GM12878 (cell line): Measurements from ENCODE around the gene WDR86. TPM values are rescaled to one million over a fixed set of nuclear protein-coding genes. Genes with fewer than 3 reads are reported as not detected.

Experiments
- ATAC-seq: fragments of 200-7000 bp; cut with Tn5 transposase; 3 replicates; pipeline ENCODE4 v1.9.1; 2020; ENCODE audit warnings: mild to moderate bottlenecking, moderate library complexity
- BruUV-seq: library from RNA; stranded (reverse); fragments of 400-500 nt; replicated peaks from 2 replicates; lab custom pipeline; 2021; lab: Mats Ljungman, UMichigan
- CTCF ChIA-PET: fragments of 300-600 bp; sonication (Branson Sonifier 250); formaldehyde crosslinking; extraction: SDS; loops from one replicate; lab custom pipeline; 2021; ENCODE audit warnings: inconsistent platforms; lab: Yijun Ruan, JAX
- POLR2A ChIA-PET: fragments of 350-600 bp; formaldehyde crosslinking; extraction: SDS; loops from one replicate; lab custom pipeline; 2021; ENCODE audit warnings: inconsistent platforms; lab: Charles Lee
- RAD21 ChIA-PET: fragments of 300-600 bp; sonication (Branson Sonifier 250); formaldehyde crosslinking; loops from one replicate; lab custom pipeline; 2023; ENCODE audit warnings: antibody characterized with exemption; ENCODE audit not compliant: unreplicated experiment; lab: Charles Lee
- SMC1A ChIA-PET: fragments of 300-600 bp; sonication (Branson Sonifier 250); formaldehyde crosslinking; loops from one replicate; lab custom pipeline; 2023; ENCODE audit not compliant: unreplicated experiment, uncharacterized antibody; lab: Charles Lee
- DNase-seq: peaks from one replicate; pipeline ENCODE4 v3.0.0-alpha.2; 2011; ENCODE audit warnings: low read depth, low spot score
- FAIRE-seq: peaks from 3 replicates; lab custom pipeline; 2011; peaks lifted over from hg19 to GRCh38; lab: Jason Lieb, UNC
- H2AFZ ChIP-seq: 2 replicates; pipeline ENCODE4 v1.6.0; 2011; ENCODE audit warnings: low read depth, low read length, control low read depth; ENCODE audit not compliant: control insufficient read depth
- H3K27ac ChIP-seq: 2 replicates; pipeline ENCODE4 v1.5.1; 2011; ENCODE audit warnings: control low read depth; ENCODE audit not compliant: control insufficient read depth, insufficient read depth
- H3K27me3 ChIP-seq, 2 experiments: replicated peaks in 1 of 2; 2 replicates each; pipeline versions ENCODE4 v1.6.0 to v1.6.1; 2011; ENCODE audit warnings: low read length in 1 of 2; ENCODE audit not compliant: control insufficient read depth in 2 of 2, insufficient read depth in 2 of 2
- H3K36me3 ChIP-seq, 2 experiments: 2 replicates each; pipeline ENCODE4 v1.5.1; 2011; ENCODE audit warnings: low read length in 1 of 2; ENCODE audit not compliant: control insufficient read depth in 2 of 2, insufficient read depth in 2 of 2
- H3K4me1 ChIP-seq: 2 replicates; pipeline ENCODE4 v1.6.1; 2011; ENCODE audit warnings: mild to moderate bottlenecking, low read length, moderate library complexity, mixed read lengths; ENCODE audit not compliant: control insufficient read depth, insufficient read depth
- H3K4me2 ChIP-seq: 2 replicates; pipeline ENCODE4 v1.6.0; 2011; ENCODE audit warnings: control low read depth; ENCODE audit not compliant: control insufficient read depth, insufficient read depth
- H3K4me3 ChIP-seq: fragments of 200-600 bp; sonication (generic); 2 replicates; pipeline ENCODE4 v1.5.1; 2016
- H3K79me2 ChIP-seq: 2 replicates; pipeline ENCODE4 v1.6.0; 2011; ENCODE audit warnings: low read length; ENCODE audit not compliant: control insufficient read depth, insufficient read depth
- H3K9ac ChIP-seq: 2 replicates; pipeline ENCODE4 v1.8.0; 2011; ENCODE audit warnings: low read length, control low read depth, mixed read lengths; ENCODE audit not compliant: control insufficient read depth, insufficient read depth
- H3K9me3 ChIP-seq: replicated peaks from 3 replicates; pipeline ENCODE4 v1.5.1; 2011; ENCODE audit warnings: mild to moderate bottlenecking, low read length; ENCODE audit not compliant: control insufficient read depth, insufficient read depth
- H4K20me1 ChIP-seq: 2 replicates; pipeline ENCODE4 v1.6.0; 2011; ENCODE audit not compliant: control insufficient read depth, insufficient read depth
- CREM ChIP-seq: IDR thresholded peaks from 2 replicates; pipeline ENCODE4 v1.6.1; 2014; ENCODE audit warnings: antibody characterized with exemption, low read depth
- EGR1 ChIP-seq, 2 experiments: IDR thresholded peaks; 1 replicate in 1 of 2; 2 replicates in 1 of 2; pipeline ENCODE4 v1.6.1; 2011 to 2012; ENCODE audit warnings: low read depth in 2 of 2, low read length in 2 of 2, borderline replicate concordance in 1 of 2, mild to moderate bottlenecking in 1 of 2, moderate library complexity in 1 of 2
- EP300 ChIP-seq, 2 experiments: fragments of 150-350 bp in 1 of 2; IDR thresholded peaks; 2 replicates each; pipeline ENCODE4 v1.6.1; 2011 to 2012; ENCODE audit warnings: low read depth in 2 of 2, low read length in 2 of 2, borderline replicate concordance in 1 of 2, improper control_type of control experiment in 1 of 2, inconsistent platforms in 1 of 2; ENCODE audit not compliant: control insufficient read depth in 1 of 2
- ESRRA ChIP-seq: IDR thresholded peaks from 2 replicates; pipeline ENCODE4 v1.6.1; 2012; ENCODE audit warnings: mild to moderate bottlenecking, low read length, improper control_type of control experiment
- GABPA ChIP-seq: IDR thresholded peaks from 2 replicates; pipeline ENCODE4 v1.6.1; 2014; ENCODE audit warnings: antibody characterized with exemption, low read depth, mild to moderate bottlenecking, inconsistent platforms
- JUND ChIP-seq: IDR thresholded peaks from 2 replicates; pipeline ENCODE4 v1.6.1; 2012; ENCODE audit warnings: low read depth, mild to moderate bottlenecking, low read length, improper control_type of control experiment, moderate library complexity
- MYB ChIP-seq: fragments of 150-350 bp; IDR thresholded peaks from 2 replicates; pipeline ENCODE4 v1.6.1; 2014; ENCODE audit warnings: mild to moderate bottlenecking, low read depth, low read length, borderline replicate concordance
- MYC ChIP-seq: IDR thresholded peaks from 2 replicates; pipeline ENCODE4 v1.6.1; 2011; ENCODE audit warnings: mild to moderate bottlenecking, low read length, moderate library complexity, inconsistent platforms; ENCODE audit not compliant: insufficient read depth, insufficient replicate concordance, insufficient read length, severe bottlenecking
- RB1 ChIP-seq: fragments of 450-650 bp; formaldehyde crosslinking; IDR thresholded peaks from 2 replicates; pipeline ENCODE4 v1.6.1; 2017; ENCODE audit warnings: mild to moderate bottlenecking, borderline replicate concordance
- SMC3 ChIP-seq: IDR thresholded peaks from 2 replicates; pipeline ENCODE4 v1.6.1; 2011; ENCODE audit warnings: low read length, improper control_type of control experiment, borderline replicate concordance
- SP1 ChIP-seq: IDR thresholded peaks from one replicate; pipeline ENCODE4 v1.6.1; 2011; ENCODE audit warnings: low read depth, low read length
- STAT3 ChIP-seq: IDR thresholded peaks from 2 replicates; pipeline ENCODE4 v1.6.1; 2011; ENCODE audit warnings: low read depth, low read length, improper control_type of control experiment
- WGBS: methylation state at CpG from one replicate; pipeline ENCODE4 v1.1.6; 2016; ENCODE audit warnings: low lambda C conversion rate; ENCODE audit not compliant: insufficient replicate concordance, insufficient coverage; ENCODE audit errors: missing lambda C conversion rate; 5-methylcytosine and 5-hydroxymethylcytosine counted together
- in situ Hi-C: fragments of 300-500 bp; cut with MboI; formaldehyde crosslinking; loops from 9 replicates; pipeline ENCODE4 v1.14.3; 2018; ENCODE audit warnings: mixed read lengths
- intact Hi-C: fragments of 100-400 bp; cut with micrococcal nuclease; formaldehyde crosslinking; loops from one replicate; pipeline ENCODE4 v1.14.2; 2022; ENCODE audit not compliant: unreplicated experiment
- microRNA-seq: library from miRNA; unstranded; fragments of <30 nt; microRNA quantifications from one replicate; pipeline ENCODE4, GENCODE V29; 2018
- polyA plus RNA-seq, 11 experiments: library from polyadenylated mRNA; depleted of rRNA in 4 of 11; unstranded in 6 of 11; stranded (reverse) in 5 of 11; fragments of >200 nt; fragmentation: Nextera tagmentation in 4 of 11; fragmentation: Illumina TruSeq in 1 of 11; extraction: Ambion mirVana in 4 of 11; extraction: Trizol in 1 of 11; gene quantifications; 1 replicate in 1 of 11; 2 replicates in 10 of 11; pipeline versions ENCODE4 v1.2.1 to v1.2.3, GENCODE V29; 2011 to 2016; ENCODE audit warnings: inconsistent platforms in 2 of 11, missing spikeins in 2 of 11, low read depth in 1 of 11
- small RNA-seq: library from RNA; depleted of rRNA; stranded (forward); fragments of <200 nt; gene quantifications from one replicate; pipeline ENCODE3, GENCODE V24; 2014
- total RNA-seq, 4 experiments: library from RNA; depleted of rRNA in 3 of 4; stranded (reverse); fragments of >200 nt in 3 of 4; fragmentation: Illumina TruSeq in 1 of 4; extraction: Trizol in 1 of 4; gene quantifications; 2 replicates each; pipeline versions ENCODE4 v1.2.1 to v1.2.3, GENCODE V29; 2013 to 2021
- TF ChIP-seq, protein P1 (sequence below): fragments of 450-650 bp; IDR thresholded peaks from 2 replicates; pipeline ENCODE4 v1.6.1; 2016; ENCODE audit warnings: mild to moderate bottlenecking
- TF ChIP-seq, protein P2 (sequence below): fragments of 150-350 bp; IDR thresholded peaks from 2 replicates; pipeline ENCODE4 v1.6.1; 2014; ENCODE audit warnings: mild to moderate bottlenecking, low read depth, low read length

WDR86 gene
- total and polyA plus RNA-seq, 10 of the 15 experiments (the other 5 are each of a cell fraction or from before 2014, with no cell fraction given) = 0.05 to 0.19 (median 0.15) TPM; not detected in 7

DNA sequence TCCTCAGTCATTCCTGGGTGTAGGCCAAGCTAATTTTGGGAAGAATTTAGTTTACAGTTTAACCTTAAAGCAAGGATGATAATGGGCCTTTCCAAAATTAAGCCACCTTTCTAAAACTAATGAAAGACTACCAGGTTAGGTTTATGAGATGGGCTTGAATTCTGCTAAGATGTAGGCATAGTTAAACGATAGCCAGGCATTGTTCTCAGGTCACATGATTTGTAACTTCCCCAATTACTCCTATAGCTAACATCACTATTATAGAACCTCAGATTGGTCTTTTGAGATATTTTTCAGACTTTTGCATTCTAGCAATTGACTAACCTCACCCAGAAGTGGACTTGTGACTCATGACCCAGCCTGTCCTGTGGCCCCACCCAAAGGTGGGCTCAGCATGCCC lies 75.2 kb downstream of the WDR86 start:
- intact Hi-C loops = no loop called here
- no peak for DNase-seq
- POLR2A ChIA-PET = no interaction called here
- no peak for FAIRE-seq
- RAD21 ChIA-PET = no interaction called here
- no peak for ATAC-seq
- Histone ChIP-seq H3K9me3 (peaks cover 5% of the 10 kb centered on the region; the same call in 1 of the 3 replicates), H3K9ac (no peak overlapping the region), H3K4me2 (no peak overlapping the region), H4K20me1 (no peaks in the 10 kb centered on the region), H3K27ac (no peak overlapping the region), H3K79me2 (no peaks in the 10 kb centered on the region), H3K4me1 (peaks cover 7% of the 10 kb centered on the region), H3K4me3 (no peak overlapping the region), H3K36me3 (no peaks in the 10 kb centered on the region)
- SMC1A ChIA-PET = interaction anchor here (1.0 to 2.6 kb wide), 6 partner anchors 8 to 19 kb away, joined by 3 to 15 read pairs (median 4); no protein-coding TSS in a partner anchor
- 35% methylated on average over 1 of the region's 1 CpG for WGBS
- in situ Hi-C loops = no loop called here
- TF ChIP-seq ESRRA (no peak), RB1 (no peak), STAT3 (no peak), SP1 (no peak), SMC3 (no peak), GABPA (no peak), MYC (no peak), CREM (no peak), EGR1 (IDR thresholded peaks at IDR 0.05; ENCODE audit: borderline replicate concordance in 1 of 2, low read depth in 2 of 2, low read length in 2 of 2) (no peak), MYB (no peak), EP300 (IDR thresholded peaks at IDR 0.05; ENCODE audit: borderline replicate concordance in 1 of 2, control insufficient read depth in 1 of 2, low read depth in 2 of 2, low read length in 2 of 2) (no peak), JUND (no peak)
- TF ChIP-seq, protein P1, sequence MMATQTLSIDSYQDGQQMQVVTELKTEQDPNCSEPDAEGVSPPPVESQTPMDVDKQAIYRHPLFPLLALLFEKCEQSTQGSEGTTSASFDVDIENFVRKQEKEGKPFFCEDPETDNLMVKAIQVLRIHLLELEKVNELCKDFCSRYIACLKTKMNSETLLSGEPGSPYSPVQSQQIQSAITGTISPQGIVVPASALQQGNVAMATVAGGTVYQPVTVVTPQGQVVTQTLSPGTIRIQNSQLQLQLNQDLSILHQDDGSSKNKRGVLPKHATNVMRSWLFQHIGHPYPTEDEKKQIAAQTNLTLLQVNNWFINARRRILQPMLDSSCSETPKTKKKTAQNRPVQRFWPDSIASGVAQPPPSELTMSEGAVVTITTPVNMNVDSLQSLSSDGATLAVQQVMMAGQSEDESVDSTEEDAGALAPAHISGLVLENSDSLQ = no peak
- TF ChIP-seq, protein P2, sequence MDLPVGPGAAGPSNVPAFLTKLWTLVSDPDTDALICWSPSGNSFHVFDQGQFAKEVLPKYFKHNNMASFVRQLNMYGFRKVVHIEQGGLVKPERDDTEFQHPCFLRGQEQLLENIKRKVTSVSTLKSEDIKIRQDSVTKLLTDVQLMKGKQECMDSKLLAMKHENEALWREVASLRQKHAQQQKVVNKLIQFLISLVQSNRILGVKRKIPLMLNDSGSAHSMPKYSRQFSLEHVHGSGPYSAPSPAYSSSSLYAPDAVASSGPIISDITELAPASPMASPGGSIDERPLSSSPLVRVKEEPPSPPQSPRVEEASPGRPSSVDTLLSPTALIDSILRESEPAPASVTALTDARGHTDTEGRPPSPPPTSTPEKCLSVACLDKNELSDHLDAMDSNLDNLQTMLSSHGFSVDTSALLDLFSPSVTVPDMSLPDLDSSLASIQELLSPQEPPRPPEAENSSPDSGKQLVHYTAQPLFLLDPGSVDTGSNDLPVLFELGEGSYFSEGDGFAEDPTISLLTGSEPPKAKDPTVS = no peak
- TF ChIP-seq, all 136 proteins: peak for 0
- BruUV-seq = no TSS peak
- H2AFZ ChIP-seq = no peak overlapping the region
- CTCF ChIA-PET = interaction anchor here (1.0 to 4.8 kb wide), 4 partner anchors 9 to 34 kb away, joined by 3 to 32 read pairs (median 8); no protein-coding TSS in a partner anchor
- no peaks in the 10 kb centered on the region for H3K27me3 ChIP-seq

Small RNA genes within 50 kb of the gene (microRNA-seq; reads per million reads assigned to microRNA genes)
- gene MIR3907 = not detected

Small RNA genes within 50 kb of the gene (small RNA-seq; reads per million reads assigned to genes)
- not detected for gene MIR3907

Other genes starting within 250 kb of the WDR86 start
Only the 7 nearest of the 9 such genes appear.
- not detected in 2 replicates for gene H2BK1, start 199.6 kb downstream of the WDR86 start, total RNA-seq (2014; rRNA removed)
- not detected in 2 replicates for gene H2BK1, start 199.6 kb downstream of the WDR86 start, total RNA-seq (2014; rRNA removed; fragmentation: Illumina TruSeq; extraction: Trizol)
- 0.54 TPM in 1 of 2 replicates, not detected in the other for gene H2BK1, start 199.6 kb downstream of the WDR86 start, total RNA-seq (2021)
- not detected in 2 replicates for gene H2BK1, start 199.6 kb downstream of the WDR86 start, polyA plus RNA-seq (2011; rRNA removed)
- gene H2BK1, start 199.6 kb downstream of the WDR86 start, polyA plus RNA-seq (2014; fragmentation: Illumina TruSeq; extraction: Trizol) = not detected in 2 replicates
- not detected for gene H2BK1, start 199.6 kb downstream of the WDR86 start, polyA plus RNA-seq (2014; fragmentation: Nextera tagmentation; extraction: Ambion mirVana)
- gene H2BK1, start 199.6 kb downstream of the WDR86 start, polyA plus RNA-seq (2014; rRNA removed) = not detected in 2 replicates
- gene H2BK1, start 199.6 kb downstream of the WDR86 start, polyA plus RNA-seq (2016; fragmentation: Nextera tagmentation; extraction: Ambion mirVana) = not detected
- gene ABCF2, start 182.8 kb downstream of the WDR86 start, total RNA-seq (2014; rRNA removed) = 59.4 and 59.8 TPM in 2 replicates
- gene ABCF2, start 182.8 kb downstream of the WDR86 start, total RNA-seq (2014; rRNA removed; fragmentation: Illumina TruSeq; extraction: Trizol) = 55.4 and 56.2 TPM in 2 replicates
- 52.8 and 58.1 TPM in 2 replicates for gene ABCF2, start 182.8 kb downstream of the WDR86 start, total RNA-seq (2021)
- 15.2 and 29.3 TPM in 2 replicates for gene ABCF2, start 182.8 kb downstream of the WDR86 start, polyA plus RNA-seq (2011; rRNA removed)
- gene ABCF2, start 182.8 kb downstream of the WDR86 start, polyA plus RNA-seq (2014; fragmentation: Illumina TruSeq; extraction: Trizol) = 62.1 and 76.3 TPM in 2 replicates
- 10 to 100 TPM; 39.6 to 50.9 TPM for gene ABCF2, start 182.8 kb downstream of the WDR86 start, polyA plus RNA-seq (2014; fragmentation: Nextera tagmentation; extraction: Ambion mirVana)
- gene ABCF2, start 182.8 kb downstream of the WDR86 start, polyA plus RNA-seq (2014; rRNA removed) = 49.5 and 54.5 TPM in 2 replicates
- gene ABCF2, start 182.8 kb downstream of the WDR86 start, polyA plus RNA-seq (2016; fragmentation: Nextera tagmentation; extraction: Ambion mirVana) = 10 to 100 TPM; 63.9 to 65.8 TPM
- gene CHPF2, start 177.6 kb downstream of the WDR86 start, total RNA-seq (2014; rRNA removed) = 23.4 and 25.8 TPM in 2 replicates
- gene CHPF2, start 177.6 kb downstream of the WDR86 start, total RNA-seq (2014; rRNA removed; fragmentation: Illumina TruSeq; extraction: Trizol) = 10.1 and 11.6 TPM in 2 replicates
- 31.3 and 33.1 TPM in 2 replicates for gene CHPF2, start 177.6 kb downstream of the WDR86 start, total RNA-seq (2021)
- gene CHPF2, start 177.6 kb downstream of the WDR86 start, polyA plus RNA-seq (2011; rRNA removed) = 6.7 and 9.2 TPM in 2 replicates
- gene CHPF2, start 177.6 kb downstream of the WDR86 start, polyA plus RNA-seq (2014; fragmentation: Illumina TruSeq; extraction: Trizol) = 3.2 and 9.2 TPM in 2 replicates
- gene CHPF2, start 177.6 kb downstream of the WDR86 start, polyA plus RNA-seq (2014; fragmentation: Nextera tagmentation; extraction: Ambion mirVana) = under 1 TPM; 0.23 to 0.82 TPM
- 24.1 and 28.2 TPM in 2 replicates for gene CHPF2, start 177.6 kb downstream of the WDR86 start, polyA plus RNA-seq (2014; rRNA removed)
- 10 to 100 TPM; 11.4 to 13.4 TPM for gene CHPF2, start 177.6 kb downstream of the WDR86 start, polyA plus RNA-seq (2016; fragmentation: Nextera tagmentation; extraction: Ambion mirVana)
- 0.11 TPM in 1 of 2 replicates, not detected in the other for gene SMARCD3, start 161.3 kb downstream of the WDR86 start, total RNA-seq (2014; rRNA removed)
- gene SMARCD3, start 161.3 kb downstream of the WDR86 start, total RNA-seq (2014; rRNA removed; fragmentation: Illumina TruSeq; extraction: Trizol) = 0.13 and 0.14 TPM in 2 replicates
- gene SMARCD3, start 161.3 kb downstream of the WDR86 start, total RNA-seq (2021) = 0.51 and 1.4 TPM in 2 replicates
- gene SMARCD3, start 161.3 kb downstream of the WDR86 start, polyA plus RNA-seq (2011; rRNA removed) = 0.17 and 0.18 TPM in 2 replicates
- 0.12 and 0.86 TPM in 2 replicates for gene SMARCD3, start 161.3 kb downstream of the WDR86 start, polyA plus RNA-seq (2014; fragmentation: Illumina TruSeq; extraction: Trizol)
- under 1 TPM; 0.11 TPM for gene SMARCD3, start 161.3 kb downstream of the WDR86 start, polyA plus RNA-seq (2014; fragmentation: Nextera tagmentation; extraction: Ambion mirVana)
- 0.34 and 0.63 TPM in 2 replicates for gene SMARCD3, start 161.3 kb downstream of the WDR86 start, polyA plus RNA-seq (2014; rRNA removed)
- gene SMARCD3, start 161.3 kb downstream of the WDR86 start, polyA plus RNA-seq (2016; fragmentation: Nextera tagmentation; extraction: Ambion mirVana) = under 1 TPM; 0.39 to 0.81 TPM
- 42.3 and 49.5 TPM in 2 replicates for gene NUB1, start 68.2 kb downstream of the WDR86 start, total RNA-seq (2014; rRNA removed)
- 64.0 and 65.6 TPM in 2 replicates for gene NUB1, start 68.2 kb downstream of the WDR86 start, total RNA-seq (2014; rRNA removed; fragmentation: Illumina TruSeq; extraction: Trizol)
- 37.1 and 37.5 TPM in 2 replicates for gene NUB1, start 68.2 kb downstream of the WDR86 start, total RNA-seq (2021)
- 58.0 and 106 TPM in 2 replicates for gene NUB1, start 68.2 kb downstream of the WDR86 start, polyA plus RNA-seq (2011; rRNA removed)
- 102 and 177 TPM in 2 replicates for gene NUB1, start 68.2 kb downstream of the WDR86 start, polyA plus RNA-seq (2014; fragmentation: Illumina TruSeq; extraction: Trizol)
- gene NUB1, start 68.2 kb downstream of the WDR86 start, polyA plus RNA-seq (2014; fragmentation: Nextera tagmentation; extraction: Ambion mirVana) = 10 to 100 TPM; 24.1 to 28.8 TPM
- 37.4 and 49.1 TPM in 2 replicates for gene NUB1, start 68.2 kb downstream of the WDR86 start, polyA plus RNA-seq (2014; rRNA removed)
- gene NUB1, start 68.2 kb downstream of the WDR86 start, polyA plus RNA-seq (2016; fragmentation: Nextera tagmentation; extraction: Ambion mirVana) = 10 to 100 TPM; 48.9 to 54.4 TPM
- gene CRYGN, start 30.1 kb upstream of the WDR86 start, total RNA-seq (2014; rRNA removed) = not detected in 2 replicates
- not detected in 2 replicates for gene CRYGN, start 30.1 kb upstream of the WDR86 start, total RNA-seq (2014; rRNA removed; fragmentation: Illumina TruSeq; extraction: Trizol)
- not detected in 2 replicates for gene CRYGN, start 30.1 kb upstream of the WDR86 start, total RNA-seq (2021)
- gene CRYGN, start 30.1 kb upstream of the WDR86 start, polyA plus RNA-seq (2011; rRNA removed) = not detected in 2 replicates
- gene CRYGN, start 30.1 kb upstream of the WDR86 start, polyA plus RNA-seq (2014; fragmentation: Illumina TruSeq; extraction: Trizol) = not detected in 2 replicates
- not detected for gene CRYGN, start 30.1 kb upstream of the WDR86 start, polyA plus RNA-seq (2014; fragmentation: Nextera tagmentation; extraction: Ambion mirVana)
- gene CRYGN, start 30.1 kb upstream of the WDR86 start, polyA plus RNA-seq (2014; rRNA removed) = not detected in 2 replicates
- gene CRYGN, start 30.1 kb upstream of the WDR86 start, polyA plus RNA-seq (2016; fragmentation: Nextera tagmentation; extraction: Ambion mirVana) = not detected
- gene RHEB, start 109.9 kb upstream of the WDR86 start, total RNA-seq (2014; rRNA removed) = 20.3 and 28.7 TPM in 2 replicates
- gene RHEB, start 109.9 kb upstream of the WDR86 start, total RNA-seq (2014; rRNA removed; fragmentation: Illumina TruSeq; extraction: Trizol) = 36.1 and 37.3 TPM in 2 replicates
- 33.4 and 38.7 TPM in 2 replicates for gene RHEB, start 109.9 kb upstream of the WDR86 start, total RNA-seq (2021)
- gene RHEB, start 109.9 kb upstream of the WDR86 start, polyA plus RNA-seq (2011; rRNA removed) = 67.8 and 115 TPM in 2 replicates
- gene RHEB, start 109.9 kb upstream of the WDR86 start, polyA plus RNA-seq (2014; fragmentation: Illumina TruSeq; extraction: Trizol) = 35.9 and 55.9 TPM in 2 replicates
- gene RHEB, start 109.9 kb upstream of the WDR86 start, polyA plus RNA-seq (2014; fragmentation: Nextera tagmentation; extraction: Ambion mirVana) = 1 to 10 TPM; 6.2 to 10.0 TPM
- 28.3 and 38.7 TPM in 2 replicates for gene RHEB, start 109.9 kb upstream of the WDR86 start, polyA plus RNA-seq (2014; rRNA removed)
- 10 to 100 TPM; 60.1 to 63.4 TPM for gene RHEB, start 109.9 kb upstream of the WDR86 start, polyA plus RNA-seq (2016; fragmentation: Nextera tagmentation; extraction: Ambion mirVana)